ENCODE results near the gene POLR2L.
A peak's percentile ranks its signal among the peaks of the same experiment; 100 is the strongest.

Gene POLR2L

DNA sequence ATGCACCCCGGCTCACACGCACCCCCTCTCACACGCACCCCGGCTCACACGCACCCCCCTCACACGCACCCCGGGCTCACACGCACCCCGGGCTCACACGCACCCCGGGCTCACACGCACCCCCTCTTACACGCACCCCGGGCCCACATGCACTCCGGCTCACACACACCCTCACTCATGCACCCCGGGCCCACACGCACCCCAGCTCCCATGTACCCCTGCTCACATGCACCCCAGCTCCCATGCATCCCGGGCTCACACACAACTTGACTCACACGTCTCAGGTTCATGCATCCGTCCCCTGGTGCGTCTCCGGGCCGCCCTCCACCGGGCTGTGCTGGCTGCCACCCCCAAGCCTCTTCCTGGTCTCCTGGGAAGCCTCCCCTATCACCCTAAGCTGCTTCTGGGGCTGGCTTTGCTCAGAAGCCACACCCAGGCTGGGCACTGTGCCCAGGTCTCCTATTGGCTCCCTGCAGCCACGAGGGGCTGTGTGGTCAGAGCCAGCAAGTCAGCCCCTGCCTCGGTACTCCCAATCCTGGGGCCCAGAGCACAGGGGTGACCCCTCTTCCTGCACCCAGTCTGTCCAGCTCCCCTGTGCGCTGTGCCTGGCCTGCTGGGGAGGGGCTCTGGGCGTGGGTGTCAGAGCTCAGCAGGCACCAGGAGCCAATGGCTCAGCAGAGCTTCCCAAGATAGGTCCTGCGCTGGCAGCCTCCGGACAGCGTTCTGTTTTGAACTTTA, 17.2 kb upstream of the POLR2L start:
- ATAC-seq, result peak; percentile 83
- TF ChIP-seq, protein P1, sequence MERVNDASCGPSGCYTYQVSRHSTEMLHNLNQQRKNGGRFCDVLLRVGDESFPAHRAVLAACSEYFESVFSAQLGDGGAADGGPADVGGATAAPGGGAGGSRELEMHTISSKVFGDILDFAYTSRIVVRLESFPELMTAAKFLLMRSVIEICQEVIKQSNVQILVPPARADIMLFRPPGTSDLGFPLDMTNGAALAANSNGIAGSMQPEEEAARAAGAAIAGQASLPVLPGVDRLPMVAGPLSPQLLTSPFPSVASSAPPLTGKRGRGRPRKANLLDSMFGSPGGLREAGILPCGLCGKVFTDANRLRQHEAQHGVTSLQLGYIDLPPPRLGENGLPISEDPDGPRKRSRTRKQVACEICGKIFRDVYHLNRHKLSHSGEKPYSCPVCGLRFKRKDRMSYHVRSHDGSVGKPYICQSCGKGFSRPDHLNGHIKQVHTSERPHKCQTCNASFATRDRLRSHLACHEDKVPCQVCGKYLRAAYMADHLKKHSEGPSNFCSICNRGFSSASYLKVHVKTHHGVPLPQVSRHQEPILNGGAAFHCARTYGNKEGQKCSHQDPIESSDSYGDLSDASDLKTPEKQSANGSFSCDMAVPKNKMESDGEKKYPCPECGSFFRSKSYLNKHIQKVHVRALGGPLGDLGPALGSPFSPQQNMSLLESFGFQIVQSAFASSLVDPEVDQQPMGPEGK (CRISPR knock-in tag; IDR thresholded peaks at IDR 0.05; ENCODE audit: borderline replicate concordance), result no peak
- TF ChIP-seq RARB (CRISPR knock-in tag; IDR thresholded peaks at IDR 0.05), result no peak
- TF ChIP-seq, protein P2, sequence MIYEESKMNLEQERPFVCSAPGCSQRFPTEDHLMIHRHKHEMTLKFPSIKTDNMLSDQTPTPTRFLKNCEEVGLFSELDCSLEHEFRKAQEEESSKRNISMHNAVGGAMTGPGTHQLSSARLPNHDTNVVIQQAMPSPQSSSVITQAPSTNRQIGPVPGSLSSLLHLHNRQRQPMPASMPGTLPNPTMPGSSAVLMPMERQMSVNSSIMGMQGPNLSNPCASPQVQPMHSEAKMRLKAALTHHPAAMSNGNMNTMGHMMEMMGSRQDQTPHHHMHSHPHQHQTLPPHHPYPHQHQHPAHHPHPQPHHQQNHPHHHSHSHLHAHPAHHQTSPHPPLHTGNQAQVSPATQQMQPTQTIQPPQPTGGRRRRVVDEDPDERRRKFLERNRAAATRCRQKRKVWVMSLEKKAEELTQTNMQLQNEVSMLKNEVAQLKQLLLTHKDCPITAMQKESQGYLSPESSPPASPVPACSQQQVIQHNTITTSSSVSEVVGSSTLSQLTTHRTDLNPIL (CRISPR knock-in tag; IDR thresholded peaks at IDR 0.05; ENCODE audit: low read depth), result no peak
- TF ChIP-seq, protein P3, sequence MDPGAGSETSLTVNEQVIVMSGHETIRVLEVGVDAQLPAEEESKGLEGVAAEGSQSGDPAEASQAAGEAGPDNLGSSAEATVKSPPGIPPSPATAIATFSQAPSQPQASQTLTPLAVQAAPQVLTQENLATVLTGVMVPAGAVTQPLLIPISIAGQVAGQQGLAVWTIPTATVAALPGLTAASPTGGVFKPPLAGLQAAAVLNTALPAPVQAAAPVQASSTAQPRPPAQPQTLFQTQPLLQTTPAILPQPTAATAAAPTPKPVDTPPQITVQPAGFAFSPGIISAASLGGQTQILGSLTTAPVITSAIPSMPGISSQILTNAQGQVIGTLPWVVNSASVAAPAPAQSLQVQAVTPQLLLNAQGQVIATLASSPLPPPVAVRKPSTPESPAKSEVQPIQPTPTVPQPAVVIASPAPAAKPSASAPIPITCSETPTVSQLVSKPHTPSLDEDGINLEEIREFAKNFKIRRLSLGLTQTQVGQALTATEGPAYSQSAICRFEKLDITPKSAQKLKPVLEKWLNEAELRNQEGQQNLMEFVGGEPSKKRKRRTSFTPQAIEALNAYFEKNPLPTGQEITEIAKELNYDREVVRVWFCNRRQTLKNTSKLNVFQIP (CRISPR knock-in tag; IDR thresholded peaks at IDR 0.05; ENCODE audit: borderline replicate concordance, low read depth), result no peak
- no peak for TF ChIP-seq ZNF565 (CRISPR knock-in tag; conservative IDR thresholded peaks at IDR 0.05; ENCODE audit: low read depth)
- no peak for TF ChIP-seq ZC3H10 (CRISPR knock-in tag; IDR thresholded peaks at IDR 0.05)
- TF ChIP-seq, protein P4, sequence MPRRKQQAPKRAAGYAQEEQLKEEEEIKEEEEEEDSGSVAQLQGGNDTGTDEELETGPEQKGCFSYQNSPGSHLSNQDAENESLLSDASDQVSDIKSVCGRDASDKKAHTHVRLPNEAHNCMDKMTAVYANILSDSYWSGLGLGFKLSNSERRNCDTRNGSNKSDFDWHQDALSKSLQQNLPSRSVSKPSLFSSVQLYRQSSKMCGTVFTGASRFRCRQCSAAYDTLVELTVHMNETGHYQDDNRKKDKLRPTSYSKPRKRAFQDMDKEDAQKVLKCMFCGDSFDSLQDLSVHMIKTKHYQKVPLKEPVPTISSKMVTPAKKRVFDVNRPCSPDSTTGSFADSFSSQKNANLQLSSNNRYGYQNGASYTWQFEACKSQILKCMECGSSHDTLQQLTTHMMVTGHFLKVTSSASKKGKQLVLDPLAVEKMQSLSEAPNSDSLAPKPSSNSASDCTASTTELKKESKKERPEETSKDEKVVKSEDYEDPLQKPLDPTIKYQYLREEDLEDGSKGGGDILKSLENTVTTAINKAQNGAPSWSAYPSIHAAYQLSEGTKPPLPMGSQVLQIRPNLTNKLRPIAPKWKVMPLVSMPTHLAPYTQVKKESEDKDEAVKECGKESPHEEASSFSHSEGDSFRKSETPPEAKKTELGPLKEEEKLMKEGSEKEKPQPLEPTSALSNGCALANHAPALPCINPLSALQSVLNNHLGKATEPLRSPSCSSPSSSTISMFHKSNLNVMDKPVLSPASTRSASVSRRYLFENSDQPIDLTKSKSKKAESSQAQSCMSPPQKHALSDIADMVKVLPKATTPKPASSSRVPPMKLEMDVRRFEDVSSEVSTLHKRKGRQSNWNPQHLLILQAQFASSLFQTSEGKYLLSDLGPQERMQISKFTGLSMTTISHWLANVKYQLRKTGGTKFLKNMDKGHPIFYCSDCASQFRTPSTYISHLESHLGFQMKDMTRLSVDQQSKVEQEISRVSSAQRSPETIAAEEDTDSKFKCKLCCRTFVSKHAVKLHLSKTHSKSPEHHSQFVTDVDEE (CRISPR knock-in tag; IDR thresholded peaks at IDR 0.05), result no peak
- no peak for TF ChIP-seq ZNF70 (CRISPR knock-in tag; IDR thresholded peaks at IDR 0.05)

DNA sequence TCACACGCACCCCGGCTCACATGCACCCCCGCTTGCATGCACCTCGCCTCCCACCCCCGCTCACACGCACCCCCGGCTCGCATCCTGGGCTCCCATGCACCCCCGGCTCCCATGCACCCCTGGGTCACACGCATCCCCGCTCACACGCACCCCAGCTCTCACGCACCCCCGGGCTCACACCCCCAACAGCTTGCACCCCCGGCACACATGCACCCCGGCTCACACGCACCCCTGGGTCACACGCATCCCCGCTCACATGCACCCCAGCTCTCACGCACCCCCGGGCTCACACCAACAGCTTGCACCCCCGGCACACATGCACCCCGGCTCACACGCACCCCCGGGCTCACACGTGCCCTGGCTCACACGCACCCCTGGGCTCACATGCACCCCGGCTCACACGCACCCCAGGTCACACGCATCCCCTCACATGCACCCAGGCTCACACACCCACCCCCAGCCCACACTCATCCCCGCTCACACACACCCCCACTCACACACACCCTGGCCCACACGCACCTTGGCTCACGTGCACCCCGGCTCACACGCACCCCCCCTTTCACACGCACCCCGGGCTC, 16.5 kb upstream of the POLR2L start:
- TF ChIP-seq, protein P5, sequence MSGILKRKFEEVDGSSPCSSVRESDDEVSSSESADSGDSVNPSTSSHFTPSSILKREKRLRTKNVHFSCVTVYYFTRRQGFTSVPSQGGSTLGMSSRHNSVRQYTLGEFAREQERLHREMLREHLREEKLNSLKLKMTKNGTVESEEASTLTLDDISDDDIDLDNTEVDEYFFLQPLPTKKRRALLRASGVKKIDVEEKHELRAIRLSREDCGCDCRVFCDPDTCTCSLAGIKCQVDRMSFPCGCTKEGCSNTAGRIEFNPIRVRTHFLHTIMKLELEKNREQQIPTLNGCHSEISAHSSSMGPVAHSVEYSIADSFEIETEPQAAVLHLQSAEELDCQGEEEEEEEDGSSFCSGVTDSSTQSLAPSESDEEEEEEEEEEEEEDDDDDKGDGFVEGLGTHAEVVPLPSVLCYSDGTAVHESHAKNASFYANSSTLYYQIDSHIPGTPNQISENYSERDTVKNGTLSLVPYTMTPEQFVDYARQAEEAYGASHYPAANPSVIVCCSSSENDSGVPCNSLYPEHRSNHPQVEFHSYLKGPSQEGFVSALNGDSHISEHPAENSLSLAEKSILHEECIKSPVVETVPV (CRISPR knock-in tag; IDR thresholded peaks at IDR 0.05), result no peak
- TF ChIP-seq PPARA (CRISPR knock-in tag; IDR thresholded peaks at IDR 0.05; ENCODE audit: borderline replicate concordance) (no peak), TCF4 (CRISPR knock-in tag; IDR thresholded peaks at IDR 0.05; ENCODE audit: borderline replicate concordance) (no peak), ARNTL (CRISPR knock-in tag; IDR thresholded peaks at IDR 0.05; ENCODE audit: borderline replicate concordance, low read depth) (no peak), CSDC2 (CRISPR knock-in tag; IDR thresholded peaks at IDR 0.05) (no peak), ZFP3 (CRISPR knock-in tag; IDR thresholded peaks at IDR 0.05) (no peak), ZNF8 (CRISPR knock-in tag; IDR thresholded peaks at IDR 0.05) (no peak), ZFP30 (CRISPR knock-in tag; IDR thresholded peaks at IDR 0.05) (no peak), ZNF565 (CRISPR knock-in tag; conservative IDR thresholded peaks at IDR 0.05; ENCODE audit: low read depth) (no peak), ESRRG (CRISPR knock-in tag; IDR thresholded peaks at IDR 0.05) (no peak), OSR1 (CRISPR knock-in tag; IDR thresholded peaks at IDR 0.05) (no peak), BACH2 (CRISPR knock-in tag; IDR thresholded peaks at IDR 0.05; ENCODE audit: borderline replicate concordance) (no peak)
- TF ChIP-seq, protein P3 (CRISPR knock-in tag; IDR thresholded peaks at IDR 0.05; ENCODE audit: borderline replicate concordance, low read depth), result no peak
- ATAC-seq, result no peak

All from SK-N-SH treated with all-trans-retinoic acid at 6 μM for 48 hours (cell line).